Liver (tissue), 9 donors: Measurements from ENCODE around the gene PLAC8L1. TPM values are rescaled to one million over a fixed set of nuclear protein-coding genes. Genes with fewer than 3 reads are reported as not detected.

Experiments
- DNase-seq: peaks from one replicate; pipeline ENCODE4 v3.0.0-alpha.2; 2017; ENCODE audit warnings: low spot score
- H3K27ac ChIP-seq, 2 donors: one replicate each; pipeline ENCODE4 v1.7.0; 2013; ENCODE audit warnings: inconsistent platforms in 2 of 2, low read length in 2 of 2, control low read depth in 1 of 2, low read depth in 1 of 2, mild to moderate bottlenecking in 1 of 2
- H3K27me3 ChIP-seq, 4 donors: one replicate each; pipeline versions ENCODE4 v1.6.1 to v1.7.0; 2013; ENCODE audit warnings: low read length in 3 of 4, inconsistent platforms in 1 of 4, mild to moderate bottlenecking in 1 of 4, moderate library complexity in 1 of 4; ENCODE audit not compliant: control insufficient read depth in 4 of 4, insufficient read depth in 4 of 4
- H3K36me3 ChIP-seq, 4 donors: one replicate each; pipeline versions ENCODE4 v1.6.1 to v1.7.0; 2013; ENCODE audit warnings: low read length in 3 of 4, mild to moderate bottlenecking in 3 of 4, low read depth in 1 of 4, moderate library complexity in 1 of 4; ENCODE audit not compliant: control insufficient read depth in 4 of 4, insufficient read depth in 3 of 4
- H3K4me1 ChIP-seq, 4 donors: one replicate each; pipeline versions ENCODE4 v1.6.1 to v1.7.0; 2013; ENCODE audit warnings: low read length in 3 of 4, mild to moderate bottlenecking in 3 of 4, moderate library complexity in 1 of 4; ENCODE audit not compliant: control insufficient read depth in 4 of 4, insufficient read depth in 4 of 4
- H3K4me3 ChIP-seq, 3 donors: one replicate each; pipeline versions ENCODE4 v1.6.1 to v1.7.0; 2013; ENCODE audit warnings: low read length in 3 of 3, control low read depth in 1 of 3, low read depth in 1 of 3, mild to moderate bottlenecking in 1 of 3
- H3K9ac ChIP-seq, 2 donors: one replicate each; pipeline ENCODE4 v1.7.0; 2013; ENCODE audit warnings: low read length in 2 of 2, mild to moderate bottlenecking in 2 of 2, moderate library complexity in 2 of 2, control low read depth in 1 of 2, low read depth in 1 of 2
- H3K9me3 ChIP-seq, 4 donors: one replicate each; pipeline versions ENCODE4 v1.6.1 to v1.7.0; 2013; ENCODE audit warnings: low read length in 3 of 4; ENCODE audit not compliant: control insufficient read depth in 4 of 4
- CTCF ChIP-seq: fragments of 150-350 bp; IDR thresholded peaks from 2 replicates; pipeline ENCODE4 v1.5.1; 2017; ENCODE audit warnings: improper control_type of control experiment, low read depth, low read length; ENCODE audit not compliant: missing input control
- EGR1 ChIP-seq, 2 donors: IDR thresholded peaks; 2 replicates each; pipeline ENCODE4 v1.6.1; 2016 to 2018; ENCODE audit warnings: antibody characterized with exemption in 2 of 2, low read depth in 2 of 2
- FOXA1 ChIP-seq: IDR thresholded peaks from 2 replicates; pipeline ENCODE4 v1.6.1; 2016; ENCODE audit warnings: antibody characterized with exemption
- GABPA ChIP-seq, 2 donors: IDR thresholded peaks in 1 of 2; conservative IDR thresholded peaks in 1 of 2; 2 replicates each; pipeline ENCODE4 v1.6.1; 2016; ENCODE audit warnings: antibody characterized with exemption in 2 of 2, mild to moderate bottlenecking in 1 of 2, moderate library complexity in 1 of 2
- HNF4A ChIP-seq, 2 donors: conservative IDR thresholded peaks; 2 replicates each; pipeline ENCODE4 v1.6.1; 2016; ENCODE audit warnings: antibody characterized with exemption in 2 of 2, mild to moderate bottlenecking in 2 of 2
- JUND ChIP-seq, 2 donors: IDR thresholded peaks; 2 replicates each; pipeline ENCODE4 v1.6.1; 2016; ENCODE audit warnings: antibody characterized with exemption in 2 of 2
- NR2F2 ChIP-seq: IDR thresholded peaks from 2 replicates; pipeline ENCODE4 v1.6.1; 2016; ENCODE audit warnings: antibody characterized with exemption
- RAD21 ChIP-seq, 2 donors: IDR thresholded peaks; 2 replicates each; pipeline ENCODE4 v1.6.1; 2016; ENCODE audit warnings: antibody characterized with exemption in 2 of 2, mild to moderate bottlenecking in 2 of 2
- RXRA ChIP-seq, 2 donors: IDR thresholded peaks; 2 replicates each; pipeline ENCODE4 v1.6.1; 2017 to 2018; ENCODE audit warnings: antibody characterized with exemption in 2 of 2, mild to moderate bottlenecking in 1 of 2
- TAF1 ChIP-seq: conservative IDR thresholded peaks from 2 replicates; pipeline ENCODE4 v1.6.1; 2016; ENCODE audit warnings: antibody characterized with exemption, mild to moderate bottlenecking
- YY1 ChIP-seq: IDR thresholded peaks from 2 replicates; pipeline ENCODE4 v1.6.1; 2016; ENCODE audit warnings: antibody characterized with exemption, mild to moderate bottlenecking
- ZBTB33 ChIP-seq: IDR thresholded peaks from 2 replicates; pipeline ENCODE4 v1.6.1; 2016; ENCODE audit warnings: antibody characterized with exemption
- WGBS: extraction: QIAGEN DNeasy Blood & Tissue Kit; methylation state at CpG from one replicate; pipeline ENCODE4 v1.1.7; 2013; 5-methylcytosine and 5-hydroxymethylcytosine counted together
- polyA plus RNA-seq, 2 donors: library from polyadenylated mRNA; stranded (reverse) in 1 of 2; unstranded in 1 of 2; fragments of 200-250 nt in 1 of 2; fragments of >200 nt in 1 of 2; fragmentation: Nextera tagmentation in 1 of 2; extraction: Ambion mirVana in 1 of 2; gene quantifications; one replicate each; pipeline versions ENCODE4 v1.2.1 to v1.2.3, GENCODE V29; 2013 to 2015
- total RNA-seq, 2 donors: library from RNA; depleted of rRNA; stranded (reverse); fragments of >200 nt; gene quantifications; one replicate each; pipeline ENCODE4 v1.2.3, GENCODE V29; 2014
- TF ChIP-seq, protein P1 (sequence below): IDR thresholded peaks from 2 replicates; pipeline ENCODE4 v1.6.1; 2016; ENCODE audit warnings: antibody characterized with exemption, mild to moderate bottlenecking
- donor health status: healthy.
- donor health status: healthy.
- donor health status: healthy.
- donor health status: healthy.
- donor health status: healthy.

The PLAC8L1 gene
- total and polyA plus RNA-seq, 4 donors, result 0.28 TPM; not detected in 3

- DNase-seq, result no peak
- Histone ChIP-seq H3K9ac (no peak overlapping the region), H3K36me3 (peaks cover 0 to 23% (median 11%) of the 10 kb centered on the region in 4 donors), H3K4me1 (peaks cover 0 to 9% (median 0%) of the 10 kb centered on the region in 4 donors), H3K27me3 (no peaks in the 10 kb centered on the region), H3K4me3 (no peak overlapping the region), H3K9me3 (no peaks in the 10 kb centered on the region), H3K27ac (no peak overlapping the region)
- TF ChIP-seq CTCF (peak; percentile 12), HNF4A (conservative IDR thresholded peaks at IDR 0.05) (no peak), EGR1 (IDR thresholded peaks at IDR 0.05; ENCODE audit: low read depth in 2 of 2) (no peak), GABPA (IDR thresholded peaks at IDR 0.05 in 1 of 2, conservative IDR thresholded peaks at IDR 0.05 in 1 of 2) (no peak), NR2F2 (no peak), RAD21 (IDR thresholded peaks at IDR 0.05) (peak; percentile 51 to 68)
These were observed 52.6 kb downstream of the PLAC8L1 start for GRCh38 chr5:146052780-146053179.

GRCh38 chr5:146051678-146052077 is 53.7 kb downstream of the PLAC8L1 start:
- no peak for TF ChIP-seq EGR1 (IDR thresholded peaks at IDR 0.05; ENCODE audit: low read depth in 2 of 2)
- no peak for TF ChIP-seq NR2F2
- TF ChIP-seq, protein P1, sequence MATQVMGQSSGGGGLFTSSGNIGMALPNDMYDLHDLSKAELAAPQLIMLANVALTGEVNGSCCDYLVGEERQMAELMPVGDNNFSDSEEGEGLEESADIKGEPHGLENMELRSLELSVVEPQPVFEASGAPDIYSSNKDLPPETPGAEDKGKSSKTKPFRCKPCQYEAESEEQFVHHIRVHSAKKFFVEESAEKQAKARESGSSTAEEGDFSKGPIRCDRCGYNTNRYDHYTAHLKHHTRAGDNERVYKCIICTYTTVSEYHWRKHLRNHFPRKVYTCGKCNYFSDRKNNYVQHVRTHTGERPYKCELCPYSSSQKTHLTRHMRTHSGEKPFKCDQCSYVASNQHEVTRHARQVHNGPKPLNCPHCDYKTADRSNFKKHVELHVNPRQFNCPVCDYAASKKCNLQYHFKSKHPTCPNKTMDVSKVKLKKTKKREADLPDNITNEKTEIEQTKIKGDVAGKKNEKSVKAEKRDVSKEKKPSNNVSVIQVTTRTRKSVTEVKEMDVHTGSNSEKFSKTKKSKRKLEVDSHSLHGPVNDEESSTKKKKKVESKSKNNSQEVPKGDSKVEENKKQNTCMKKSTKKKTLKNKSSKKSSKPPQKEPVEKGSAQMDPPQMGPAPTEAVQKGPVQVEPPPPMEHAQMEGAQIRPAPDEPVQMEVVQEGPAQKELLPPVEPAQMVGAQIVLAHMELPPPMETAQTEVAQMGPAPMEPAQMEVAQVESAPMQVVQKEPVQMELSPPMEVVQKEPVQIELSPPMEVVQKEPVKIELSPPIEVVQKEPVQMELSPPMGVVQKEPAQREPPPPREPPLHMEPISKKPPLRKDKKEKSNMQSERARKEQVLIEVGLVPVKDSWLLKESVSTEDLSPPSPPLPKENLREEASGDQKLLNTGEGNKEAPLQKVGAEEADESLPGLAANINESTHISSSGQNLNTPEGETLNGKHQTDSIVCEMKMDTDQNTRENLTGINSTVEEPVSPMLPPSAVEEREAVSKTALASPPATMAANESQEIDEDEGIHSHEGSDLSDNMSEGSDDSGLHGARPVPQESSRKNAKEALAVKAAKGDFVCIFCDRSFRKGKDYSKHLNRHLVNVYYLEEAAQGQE, result no peak
- no peak for TF ChIP-seq YY1
- TF ChIP-seq RXRA (IDR thresholded peaks at IDR 0.05), result no peak
- no peak for TF ChIP-seq RAD21 (IDR thresholded peaks at IDR 0.05)
- no peak for TF ChIP-seq FOXA1
- no peak for TF ChIP-seq JUND (IDR thresholded peaks at IDR 0.05)
- no peak for TF ChIP-seq GABPA (IDR thresholded peaks at IDR 0.05 in 1 of 2, conservative IDR thresholded peaks at IDR 0.05 in 1 of 2)
- no peak for TF ChIP-seq ZBTB33
- no peak for TF ChIP-seq CTCF
- TF ChIP-seq TAF1, result no peak
- no peak overlapping the region for H3K4me3 ChIP-seq
- peaks cover 0 to 19% (median 7%) of the 10 kb centered on the region in 4 donors for H3K36me3 ChIP-seq
- H3K9ac ChIP-seq, result no peak overlapping the region
- no peak for DNase-seq
- no peaks in the 10 kb centered on the region for H3K27me3 ChIP-seq
- H3K27ac ChIP-seq, result no peak overlapping the region
- no peaks in the 10 kb centered on the region for H3K9me3 ChIP-seq
- 84% methylated on average over 3 of the region's 3 CpGs for WGBS
- H3K4me1 ChIP-seq, result peaks cover 0 to 17% (median 3%) of the 10 kb centered on the region in 4 donors
